OCI-LY7 (cell line): Measurements from ENCODE around the gene PLAAT3.

ENCODE experiments used
- EZH2phosphoT487 ChIP-seq: fragments of 200-600 bp; sonication (generic); IDR thresholded peaks from 2 replicates; pipeline ENCODE4 v1.6.1; 2018; ENCODE audit warnings: low read depth, borderline replicate concordance, mild to moderate bottlenecking, mixed run types, antibody characterized with exemption, low read length, moderate library complexity, mixed read lengths
- TF ChIP-seq, protein P1 (sequence below): fragments of 200-600 bp; sonication (generic); conservative IDR thresholded peaks from 2 replicates; pipeline ENCODE4 v1.5.1; 2014; ENCODE audit warnings: mild to moderate bottlenecking, antibody characterized with exemption, low read length, moderate library complexity, mixed read lengths

DNA sequence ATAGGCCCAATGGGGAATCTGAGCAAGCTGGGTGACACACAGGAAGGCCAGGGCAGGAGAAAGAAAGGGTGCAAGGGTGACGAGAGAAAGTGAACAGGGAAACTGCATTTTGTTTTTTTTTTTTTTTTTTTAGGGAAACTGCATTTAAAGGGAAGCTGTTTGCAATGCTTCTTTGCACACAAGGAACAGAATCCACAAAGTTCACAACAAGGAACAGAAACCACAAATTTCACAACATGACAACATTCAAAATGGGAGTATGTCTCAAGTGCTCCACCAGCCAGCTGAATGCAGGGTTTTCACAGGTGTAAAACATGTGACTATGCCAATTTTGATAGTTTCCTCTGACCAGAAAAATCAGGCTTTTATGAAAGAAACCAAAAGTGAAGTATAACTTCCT, 6.8 kb upstream of the PLAAT3 start:
- TF ChIP-seq, protein P1, sequence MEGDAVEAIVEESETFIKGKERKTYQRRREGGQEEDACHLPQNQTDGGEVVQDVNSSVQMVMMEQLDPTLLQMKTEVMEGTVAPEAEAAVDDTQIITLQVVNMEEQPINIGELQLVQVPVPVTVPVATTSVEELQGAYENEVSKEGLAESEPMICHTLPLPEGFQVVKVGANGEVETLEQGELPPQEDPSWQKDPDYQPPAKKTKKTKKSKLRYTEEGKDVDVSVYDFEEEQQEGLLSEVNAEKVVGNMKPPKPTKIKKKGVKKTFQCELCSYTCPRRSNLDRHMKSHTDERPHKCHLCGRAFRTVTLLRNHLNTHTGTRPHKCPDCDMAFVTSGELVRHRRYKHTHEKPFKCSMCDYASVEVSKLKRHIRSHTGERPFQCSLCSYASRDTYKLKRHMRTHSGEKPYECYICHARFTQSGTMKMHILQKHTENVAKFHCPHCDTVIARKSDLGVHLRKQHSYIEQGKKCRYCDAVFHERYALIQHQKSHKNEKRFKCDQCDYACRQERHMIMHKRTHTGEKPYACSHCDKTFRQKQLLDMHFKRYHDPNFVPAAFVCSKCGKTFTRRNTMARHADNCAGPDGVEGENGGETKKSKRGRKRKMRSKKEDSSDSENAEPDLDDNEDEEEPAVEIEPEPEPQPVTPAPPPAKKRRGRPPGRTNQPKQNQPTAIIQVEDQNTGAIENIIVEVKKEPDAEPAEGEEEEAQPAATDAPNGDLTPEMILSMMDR: no peak
- no peak for TF ChIP-seq EZH2phosphoT487
